Iris pigment epithelial cell (primary cell): Measurements from ENCODE around the gene MBOAT1.
"Not testable (repeated sequence)": the region's sequence is repeated elsewhere in the genome, so short reads cannot be mapped to it uniquely, and the experiment has no call there.

Experiments used
- DNase-seq: peaks from one replicate; pipeline ENCODE4 v3.0.0-alpha.2; 2011; ENCODE audit warnings: low read depth

Gene MBOAT1

DNA sequence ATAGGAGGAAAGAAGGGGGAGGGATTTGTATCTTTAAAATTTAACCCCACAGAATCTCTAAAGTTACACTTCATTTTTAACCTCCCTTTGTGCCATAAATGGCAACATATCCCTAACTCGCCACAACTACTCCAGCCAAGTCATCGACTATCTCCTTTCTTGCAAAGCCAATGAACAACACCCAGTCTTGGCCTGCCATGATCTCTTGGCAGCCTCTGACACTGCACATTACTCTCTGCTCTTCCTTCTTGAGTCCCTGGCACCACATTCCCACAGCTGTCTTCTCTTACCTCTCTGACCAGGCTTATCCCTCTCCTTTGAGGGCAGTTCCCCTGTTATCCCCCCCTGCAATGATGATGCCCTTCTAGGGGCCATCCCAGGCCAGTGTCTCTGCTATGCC, 42.5 kb downstream of the MBOAT1 start:
- DNase-seq: no peak

DNA sequence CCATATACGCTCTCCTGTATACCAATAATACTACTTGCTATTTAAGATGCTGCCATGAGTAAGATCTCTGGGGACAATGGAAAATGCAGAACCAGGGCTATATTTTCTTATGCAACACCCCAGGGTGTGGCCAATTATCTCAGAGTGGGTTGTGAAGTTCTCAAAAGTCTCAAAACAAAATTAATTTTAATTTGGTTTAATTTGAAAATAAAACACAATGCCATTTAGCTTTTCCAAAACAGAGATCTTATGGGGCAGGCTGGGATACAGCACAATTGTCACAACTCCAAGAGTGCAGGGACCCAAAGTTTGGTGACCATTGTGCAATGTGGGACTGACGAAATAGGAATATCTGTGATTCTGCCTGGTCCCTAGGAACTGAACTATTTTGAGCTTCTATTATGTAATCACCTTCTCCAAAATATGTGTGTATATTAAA, 43.1 kb downstream of the MBOAT1 start:
- no peak for DNase-seq

DNA sequence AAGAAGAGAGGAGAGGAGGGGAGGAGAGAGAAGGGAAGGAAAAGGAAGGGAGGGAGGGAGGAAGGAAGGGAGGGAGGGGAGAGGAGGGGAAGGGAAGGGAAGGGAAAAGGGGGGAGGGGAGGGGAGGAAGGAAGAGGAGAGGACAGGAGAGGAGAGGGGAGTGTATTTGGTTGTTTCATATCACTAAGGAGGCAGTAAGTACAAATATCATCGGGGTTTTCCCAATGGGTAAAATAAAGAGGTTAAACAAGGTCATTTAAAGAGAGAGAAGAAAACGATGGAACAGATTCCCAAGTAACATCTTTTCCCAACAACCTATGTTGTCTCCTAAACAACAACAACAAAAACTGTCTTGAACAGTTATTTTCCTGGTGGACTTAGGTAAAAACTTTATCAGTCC, 43.6 kb downstream of the MBOAT1 start:
- DNase-seq: no peak

DNA sequence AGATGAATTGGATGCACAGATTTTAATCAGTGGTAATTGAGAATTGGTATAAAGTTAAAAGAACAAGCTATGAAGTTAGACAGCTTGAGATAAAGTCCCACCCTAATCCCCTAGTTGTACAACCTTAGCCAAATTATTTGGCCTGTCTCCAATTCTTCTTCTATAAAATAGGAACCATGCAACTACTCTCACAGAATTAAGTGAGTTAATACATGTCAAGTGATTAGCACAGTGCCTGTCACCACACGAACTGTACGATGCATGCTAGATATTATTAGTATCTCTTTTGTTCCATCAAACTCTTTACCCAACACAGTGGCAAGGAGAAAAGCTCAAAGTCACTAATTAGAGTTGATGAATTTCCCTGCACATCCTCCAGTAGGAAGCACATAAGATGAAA, 44.7 kb downstream of the MBOAT1 start:
- no peak for DNase-seq

DNA sequence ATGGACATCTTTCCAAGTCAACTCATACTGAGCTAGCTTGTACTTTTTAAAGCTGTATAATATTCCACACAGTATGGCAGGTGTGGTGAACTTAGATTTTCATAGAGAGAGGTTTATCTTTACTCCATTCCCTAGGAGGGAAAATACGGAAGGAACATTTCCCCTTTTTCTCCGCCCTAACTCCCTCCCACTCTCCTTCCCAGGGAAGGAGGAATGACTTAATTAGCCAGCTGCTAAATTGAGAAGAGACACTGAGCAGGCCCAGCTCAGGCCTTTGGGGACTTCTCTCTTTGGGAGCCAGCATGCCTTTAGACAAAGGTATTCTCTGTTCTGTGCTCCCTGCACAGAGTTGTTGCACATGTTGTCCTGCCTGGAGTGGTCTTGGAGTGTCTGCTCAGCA, 46.1 kb downstream of the MBOAT1 start:
- no peak for DNase-seq

DNA sequence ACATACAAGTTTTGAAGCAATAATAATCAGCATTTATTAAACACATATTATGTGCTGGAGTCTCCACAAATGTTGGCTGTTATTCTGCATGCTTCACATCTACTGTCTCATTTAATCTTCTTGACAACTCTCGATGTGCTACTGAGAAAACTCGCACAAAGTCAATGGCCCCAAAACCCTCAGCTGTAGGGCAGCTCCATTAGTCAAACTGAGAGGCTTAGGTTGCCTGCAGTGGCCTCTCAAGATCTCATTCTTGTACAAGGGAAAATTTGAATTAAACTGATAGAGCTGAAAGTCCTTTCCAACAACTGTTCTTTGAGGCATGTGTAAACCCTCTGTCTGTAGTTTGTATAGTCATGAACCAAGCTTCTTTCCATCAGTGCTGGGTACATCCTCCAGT, 49.8 kb downstream of the MBOAT1 start:
- DNase-seq: no peak

DNA sequence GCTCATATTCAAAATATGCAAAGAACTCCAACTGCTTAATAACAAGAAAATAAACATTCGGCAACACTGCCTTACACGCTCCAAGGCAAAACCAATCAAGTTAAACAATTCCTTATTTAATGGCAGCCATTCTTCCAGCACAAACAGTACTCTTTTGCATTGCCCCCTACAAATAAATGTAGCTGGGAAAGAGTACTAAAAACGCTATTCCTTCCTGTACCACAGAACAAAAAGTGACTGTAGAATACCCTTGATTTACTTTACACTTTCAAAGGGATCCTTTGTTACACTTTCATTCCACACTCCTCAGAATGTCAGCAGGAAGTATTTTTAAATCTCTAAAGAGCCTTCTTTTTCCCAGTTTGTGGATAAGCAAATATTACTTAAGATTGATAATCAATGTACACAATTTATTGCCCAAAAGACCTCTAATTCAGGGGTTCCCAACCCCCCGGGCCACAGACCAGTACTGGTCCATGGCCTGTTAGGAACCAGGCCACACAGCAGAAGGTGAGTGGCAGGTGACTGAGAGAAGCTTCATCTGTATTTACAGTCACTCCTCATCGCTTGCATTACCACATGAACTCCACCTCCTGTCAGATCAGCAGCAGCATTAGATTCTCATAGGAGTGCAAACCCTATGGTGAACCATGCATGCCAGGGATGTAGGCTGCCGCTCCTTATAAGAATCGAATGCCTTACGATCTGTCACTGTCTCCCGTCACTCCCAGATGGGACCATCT, 51.6 kb downstream of the MBOAT1 start:
- DNase-seq: no peak

DNA sequence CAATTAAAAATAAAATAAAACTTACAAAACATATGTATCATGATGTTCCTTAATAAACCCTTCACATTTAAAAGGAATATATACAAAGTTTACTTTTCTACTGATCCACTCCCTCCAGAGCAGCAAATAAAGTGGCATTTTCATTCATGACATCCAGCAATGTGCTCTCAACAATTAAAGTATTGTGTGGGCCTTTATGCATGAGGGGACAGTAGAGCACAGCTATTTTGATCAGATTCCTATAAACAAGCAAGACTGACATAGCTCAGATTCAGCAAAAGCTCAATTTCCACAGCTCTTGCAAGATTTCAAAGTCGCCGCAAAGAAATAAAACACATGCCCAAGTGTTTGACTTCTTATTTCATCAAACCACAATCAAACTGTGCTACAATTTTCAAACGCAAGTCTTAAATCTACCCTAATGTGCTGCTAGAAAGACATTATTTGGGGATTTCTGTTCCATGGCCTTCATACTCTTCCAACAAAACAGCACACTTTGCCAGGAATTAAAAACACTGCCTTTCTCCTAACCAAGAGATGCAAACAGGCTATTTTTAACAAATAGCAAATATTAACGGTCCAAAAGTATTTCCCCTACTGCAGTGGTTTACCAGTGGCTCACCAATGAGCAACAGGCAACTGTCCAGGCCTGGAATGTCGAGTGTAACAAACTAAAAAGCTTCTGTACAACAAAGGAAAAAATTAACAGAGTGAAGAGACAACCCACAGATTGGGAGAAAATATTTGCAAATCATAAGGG, 52.3 kb downstream of the MBOAT1 start:
- peak; percentile 46 for DNase-seq

DNA sequence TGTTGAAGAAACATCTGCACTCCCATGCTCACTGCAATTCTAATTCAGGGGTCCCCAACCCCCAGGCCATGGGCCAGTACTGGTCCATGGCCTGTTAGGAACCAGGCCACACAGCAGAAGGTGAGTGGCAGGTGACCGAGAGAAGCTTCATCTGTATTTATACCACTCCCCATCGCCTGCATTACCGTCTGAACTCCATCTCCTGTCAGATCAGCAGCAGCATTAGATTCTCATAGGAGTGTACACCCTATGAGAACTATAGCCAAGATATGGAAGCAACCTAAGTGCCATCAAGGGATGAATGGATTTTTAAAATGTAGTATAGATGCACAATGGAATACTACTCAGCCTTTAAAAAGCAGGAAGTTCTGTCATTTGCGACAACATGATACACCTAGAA, 53.2 kb downstream of the MBOAT1 start:
- DNase-seq: no peak

DNA sequence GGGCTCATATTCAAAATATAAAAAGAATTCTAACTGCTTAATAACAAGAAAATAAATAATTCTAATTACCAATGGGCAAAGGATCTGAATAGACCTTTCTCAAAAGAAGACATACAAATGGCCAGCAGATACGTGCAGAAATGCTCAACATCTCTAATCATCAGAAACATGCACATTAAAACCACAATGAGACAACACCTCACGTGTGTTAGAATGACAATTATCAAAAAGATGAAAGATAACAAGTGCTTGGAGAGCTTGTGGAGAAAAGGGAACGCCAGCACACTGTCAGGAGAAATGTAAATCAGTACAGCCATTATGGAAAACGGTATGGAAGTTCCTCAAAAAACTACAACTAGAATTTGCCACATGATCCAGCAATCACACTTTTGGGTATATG, 53.6 kb downstream of the MBOAT1 start:
- no peak for DNase-seq

DNA sequence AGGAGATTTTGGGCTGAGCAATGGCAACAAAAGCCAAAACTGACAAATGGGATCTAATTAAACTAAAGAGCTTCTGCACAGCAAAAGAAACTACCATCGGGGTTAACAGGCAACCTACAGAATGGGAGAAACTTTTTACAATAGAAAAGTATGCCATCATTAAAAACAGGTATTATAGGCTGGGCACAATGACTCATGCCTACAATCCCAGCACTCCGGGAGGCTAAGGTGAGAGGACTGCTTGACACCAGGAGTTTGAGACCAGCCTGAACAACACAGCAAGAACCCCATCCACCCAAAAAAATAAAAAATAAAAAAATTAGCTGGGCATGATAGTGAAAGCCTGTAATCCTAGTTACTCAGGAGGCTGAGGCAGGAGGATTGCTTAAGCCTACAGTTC, 55.4 kb downstream of the MBOAT1 start:
- DNase-seq: no peak

DNA sequence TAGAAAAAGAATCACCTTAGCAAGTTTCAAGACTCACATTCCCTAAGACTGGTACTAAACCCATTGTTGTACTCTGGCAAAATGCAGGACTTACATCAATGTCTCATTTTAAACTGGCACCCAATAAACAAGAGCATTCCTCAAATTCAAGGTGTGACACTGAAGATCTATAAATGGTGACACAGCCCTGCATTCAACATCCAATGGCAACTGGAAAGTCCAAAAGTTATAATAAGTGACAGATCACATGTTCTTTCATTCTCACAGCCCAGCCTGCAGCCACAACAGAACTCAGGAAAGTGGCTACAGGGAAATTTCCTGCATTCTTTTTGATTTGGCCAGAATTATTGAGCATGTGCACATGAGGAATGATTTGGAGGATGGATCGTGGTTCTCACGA, 57.5 kb downstream of the MBOAT1 start:
- DNase-seq: no peak

DNA sequence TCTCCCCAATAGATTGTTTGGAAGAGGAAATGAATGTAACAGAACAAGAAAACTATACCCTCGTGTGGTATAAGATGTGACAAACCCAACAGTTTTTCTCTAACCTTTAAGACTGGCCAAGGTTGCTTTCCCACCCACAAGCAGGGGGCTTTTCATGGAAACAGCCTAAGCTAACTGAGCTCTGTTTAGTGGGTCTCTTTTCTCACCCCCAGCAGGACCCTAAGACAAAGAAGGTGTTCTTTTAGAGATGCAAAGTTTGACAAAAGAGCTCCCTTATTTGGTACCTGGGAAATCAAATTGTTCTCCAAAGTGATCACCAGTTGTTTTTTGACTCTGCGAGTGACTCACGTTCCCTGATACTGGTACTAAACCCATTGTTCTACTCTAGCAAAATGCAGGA, 59.1 kb downstream of the MBOAT1 start:
- no peak for DNase-seq

DNA sequence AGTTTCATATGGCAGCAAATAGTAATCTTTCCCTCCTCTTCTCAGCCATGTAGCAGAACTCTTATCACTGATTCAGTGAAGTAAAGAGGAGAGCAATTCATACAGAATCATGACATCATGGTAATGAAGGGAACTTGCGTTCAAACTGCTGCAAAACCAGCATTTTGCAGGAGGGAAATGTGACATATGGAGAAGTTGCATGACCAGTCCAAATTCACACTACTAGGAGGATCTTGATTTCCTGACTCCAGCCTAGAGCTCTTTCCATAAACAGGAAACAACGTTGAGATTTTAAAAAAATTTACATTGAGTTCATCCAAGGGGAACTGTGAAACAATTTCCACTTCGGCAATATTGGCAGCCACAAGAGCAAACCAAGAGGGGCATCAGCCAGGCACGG, 63.8 kb downstream of the MBOAT1 start:
- no peak for DNase-seq

DNA sequence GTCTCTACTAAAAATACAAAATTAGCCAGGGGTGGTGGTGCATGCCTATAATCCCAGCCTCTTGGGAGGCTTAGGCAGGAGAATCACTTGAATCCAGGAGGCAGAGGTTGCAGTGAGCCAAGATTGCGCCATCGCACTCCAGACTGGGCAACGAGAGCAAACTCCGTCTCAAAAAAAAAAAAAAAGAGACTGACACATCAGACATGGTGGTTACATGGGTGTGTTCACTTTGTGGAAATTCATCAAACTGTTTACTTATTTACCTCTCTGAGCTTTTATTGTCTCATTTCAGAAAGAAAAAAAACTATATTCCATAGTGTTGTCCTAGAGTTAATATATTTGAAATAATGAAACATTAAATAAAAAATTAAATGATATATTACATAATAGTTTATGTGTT, 64.8 kb downstream of the MBOAT1 start:
- no peak for DNase-seq

DNA sequence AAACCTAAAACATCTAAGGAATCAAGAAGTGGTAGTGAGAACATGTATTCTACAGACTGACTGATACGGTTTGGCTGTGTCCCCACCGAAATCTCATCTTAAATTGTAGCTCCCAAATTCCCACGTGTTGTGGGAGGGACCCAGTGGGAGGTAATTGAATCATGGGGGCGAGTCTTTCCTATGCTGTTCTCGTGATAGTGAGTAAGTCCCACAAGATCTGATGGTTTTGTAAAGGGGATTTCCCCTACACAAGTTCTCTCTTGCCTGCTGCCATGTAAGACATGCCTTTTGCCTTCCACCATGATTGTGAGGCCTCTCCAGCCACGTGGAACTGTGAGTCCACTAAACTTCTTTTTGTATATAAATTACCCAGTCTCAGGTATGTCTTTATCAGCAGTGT, 65.4 kb downstream of the MBOAT1 start:
- DNase-seq: not testable (repeated sequence)

DNA sequence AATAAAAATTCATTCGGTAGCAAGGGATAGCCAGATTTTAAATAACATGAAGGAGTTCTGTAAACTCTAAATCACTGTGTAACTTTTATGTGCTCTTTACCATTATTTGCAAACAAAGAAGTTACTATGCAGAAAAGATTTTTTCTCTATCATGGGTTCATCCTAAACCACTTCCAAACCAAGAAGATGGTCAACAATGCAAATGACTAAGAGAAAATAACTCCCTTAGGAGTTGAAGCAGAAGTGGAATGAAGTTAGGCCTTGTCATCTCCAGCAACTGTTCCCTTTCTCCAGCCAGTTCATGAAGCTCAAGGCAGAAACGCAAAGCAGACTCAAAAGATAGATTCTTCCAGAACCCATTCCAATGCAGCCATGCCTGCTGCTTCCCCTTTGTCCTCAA, 66.0 kb downstream of the MBOAT1 start:
- no peak for DNase-seq

DNA sequence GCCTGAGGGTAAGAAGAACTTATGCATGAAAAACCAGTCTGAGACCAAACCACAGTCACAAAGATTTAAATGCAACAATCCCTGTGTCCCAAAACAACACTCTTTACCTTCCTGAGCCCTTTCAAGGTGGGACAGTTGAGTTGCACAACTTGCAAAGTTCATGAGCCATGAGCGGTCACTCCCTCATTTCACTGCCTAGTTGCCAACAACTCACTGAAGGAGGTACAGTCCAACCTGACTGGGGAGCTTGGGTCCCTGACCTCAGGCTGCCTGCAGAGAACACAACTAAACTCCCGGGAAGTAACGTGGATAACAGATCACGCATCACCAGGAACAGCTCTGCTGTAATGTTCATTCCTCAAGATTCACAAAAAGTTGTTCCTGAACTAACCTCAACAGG, 69.4 kb downstream of the MBOAT1 start:
- DNase-seq: no peak

DNA sequence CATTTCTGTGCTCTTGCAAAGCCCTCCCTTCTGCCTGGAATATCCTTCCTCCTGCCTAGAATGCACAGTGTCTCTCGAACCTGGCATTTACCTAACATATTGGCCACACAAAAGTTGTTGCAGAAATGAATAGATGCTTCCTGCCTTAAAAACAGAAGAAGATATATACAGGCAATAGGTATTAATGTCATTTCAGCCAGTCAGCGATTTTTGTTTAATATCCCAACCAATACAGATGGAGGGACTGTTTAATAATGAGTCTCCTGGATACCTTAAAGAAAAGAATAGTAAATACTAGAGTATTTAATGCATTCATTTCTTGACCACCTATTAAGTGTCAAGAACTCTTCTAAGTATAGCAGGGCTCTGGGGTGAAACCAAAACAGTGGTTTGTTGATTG, 70.3 kb downstream of the MBOAT1 start:
- no peak for DNase-seq

DNA sequence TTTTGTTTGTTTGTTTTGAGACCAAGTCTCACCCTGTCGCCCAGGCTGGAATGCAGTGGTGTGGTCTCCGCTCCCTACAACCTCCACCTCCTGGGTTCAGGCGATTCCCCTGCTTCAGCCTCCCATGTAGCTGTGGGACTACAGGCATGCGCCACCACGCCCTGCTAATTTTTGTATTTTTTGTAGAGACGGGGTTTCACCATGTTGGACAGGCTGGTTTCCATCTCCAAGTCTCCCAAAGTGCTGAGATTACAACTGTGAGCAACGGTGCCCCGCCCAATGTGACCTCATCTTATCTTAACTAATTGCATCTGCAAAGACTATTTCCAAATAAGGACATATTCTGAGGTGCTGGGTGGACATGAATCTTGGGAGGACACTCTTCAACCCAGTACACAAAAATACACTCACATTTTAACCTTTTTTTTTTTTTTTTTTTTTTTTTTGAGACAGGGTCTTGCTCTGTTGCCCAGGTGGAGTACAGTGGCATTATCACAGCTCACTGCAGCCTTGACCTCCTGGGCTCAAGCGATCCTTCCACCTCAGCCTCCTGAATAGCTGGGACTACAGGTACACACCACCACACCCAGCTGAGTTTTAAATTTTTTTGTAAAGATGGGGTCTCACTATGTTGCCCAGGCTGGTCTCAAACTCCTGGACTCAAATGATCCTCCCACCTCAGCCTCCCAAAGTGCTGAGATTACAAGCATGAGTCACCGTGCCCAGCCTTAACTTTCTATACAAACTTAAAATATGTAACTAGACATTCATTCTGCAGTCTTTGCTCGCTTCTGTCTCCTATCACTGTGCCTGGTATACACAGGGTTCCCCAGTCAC, 72.9 kb downstream of the MBOAT1 start:
- DNase-seq: not testable (repeated sequence)

DNA sequence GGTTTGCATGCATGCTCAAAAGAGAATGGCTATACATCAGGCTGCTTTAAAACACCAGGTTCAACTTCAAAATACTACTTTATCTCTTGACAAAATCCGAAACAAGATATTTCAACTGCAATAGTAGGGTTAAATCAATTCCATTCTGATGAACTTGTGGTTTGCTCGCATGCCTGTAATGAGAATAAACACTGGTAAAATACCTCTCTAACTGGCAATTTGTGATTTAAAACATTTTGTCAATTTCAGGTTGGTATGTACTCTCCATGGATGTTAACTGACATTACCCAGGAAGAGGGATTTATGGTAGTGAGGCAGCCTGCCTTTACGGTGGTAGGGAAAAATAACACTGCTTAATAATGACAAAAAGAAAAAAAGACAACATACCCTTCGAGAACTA, 74.4 kb downstream of the MBOAT1 start:
- no peak for DNase-seq

DNA sequence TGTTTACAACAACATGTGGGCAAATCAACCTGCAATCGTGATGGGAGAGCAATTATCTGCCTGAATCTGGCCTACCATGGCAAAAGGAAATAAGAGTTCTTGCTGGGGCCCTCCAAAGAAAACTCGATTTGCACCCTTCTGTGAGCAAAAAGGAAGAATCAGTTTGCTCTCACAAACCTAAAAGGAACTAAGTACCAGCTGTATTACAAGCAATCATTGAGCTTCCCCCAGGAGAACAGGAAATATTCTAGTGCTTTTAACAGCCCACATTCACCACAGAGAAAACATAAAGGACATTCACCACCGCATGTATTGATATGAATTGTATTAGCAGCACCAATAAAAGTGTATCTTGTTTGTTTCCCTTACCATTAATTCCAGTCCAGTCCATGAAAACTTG, 75.0 kb downstream of the MBOAT1 start:
- DNase-seq: no peak
